ENCODE measurements around the gene BBS2. TPM values are rescaled to one million over a fixed set of nuclear protein-coding genes. Genes with fewer than 3 reads are reported as not detected.

Gene BBS2
- total and polyA plus RNA-seq, 2 of the 4 experiments (the other 2 are of a cell fraction) = 18.6 to 32.3 TPM

DNA sequence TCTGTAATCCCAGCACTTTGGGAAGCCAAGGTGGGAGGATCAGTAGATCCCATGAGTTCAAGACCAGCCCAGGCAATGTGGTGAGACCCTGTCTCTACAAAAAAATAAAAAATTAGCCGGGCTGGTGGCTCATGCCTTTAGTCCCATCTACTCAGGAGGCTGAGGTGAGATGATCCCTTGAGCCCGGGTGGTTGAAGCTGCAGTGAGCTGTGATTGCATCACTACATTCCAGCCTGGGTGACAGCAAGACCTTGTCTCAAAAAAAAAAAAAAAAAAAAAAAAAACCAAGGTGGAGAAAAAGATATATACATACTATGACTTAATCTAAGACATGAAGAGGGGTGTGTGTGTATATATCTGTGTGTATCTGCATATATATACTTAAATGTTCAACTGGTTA, 26.7 kb downstream of the BBS2 start:
- no peak overlapping the region for H4K5ac ChIP-seq (ENCODE audit: low read depth, low read length)
- TF ChIP-seq CEBPB (IDR thresholded peaks at IDR 0.05; ENCODE audit: low read depth, low read length) = peak; percentile 58
- no peak for TF ChIP-seq NFE2L2 (IDR thresholded peaks at IDR 0.05; ENCODE audit: low read depth, low read length)
- CTCF ChIA-PET = no interaction called here
- BruUV-seq (replicated peaks) = no TSS peak
- H2BK20ac ChIP-seq (ENCODE audit: low read depth, low read length) = no peak overlapping the region
- POLR2A ChIA-PET (ENCODE audit: unreplicated experiment) = no interaction called here
- H3K9me1 ChIP-seq (ENCODE audit: insufficient read depth, low read length) = no peaks in the 10 kb centered on the region
- in situ Hi-C loops (cut with MboI; ENCODE audit: low sequenced_read_pairs) (no loop called here), dilution Hi-C loops (cut with HindIII; ENCODE audit: low sequenced_read_pairs, unreplicated experiment) (no loop called here), intact Hi-C loops (cut with micrococcal nuclease) (no loop called here)
- no peak overlapping the region for H3K27ac ChIP-seq (ENCODE audit: insufficient read depth, low read length)
- no peak overlapping the region for H2AK5ac ChIP-seq (ENCODE audit: low read depth, low read length)
- no peak overlapping the region for H3K4me3 ChIP-seq (ENCODE audit: insufficient read depth, low read depth, low read length)
- no peaks in the 10 kb centered on the region for H3K4me1 ChIP-seq (ENCODE audit: control insufficient read depth, insufficient read depth, low read length)
- H4K20me1 ChIP-seq (ENCODE audit: insufficient read depth, low read length) = no peaks in the 10 kb centered on the region
- 0 out of 2 replicates have a peak, but pooled peaks have one; percentile 24 for ATAC-seq (ENCODE audit: low read depth)
- no peak overlapping the region for H2AK9ac ChIP-seq (replicated peaks; ENCODE audit: low read depth, low read length, poor library complexity)
- DNase-seq = peak; percentile 13
- no peak overlapping the region for H2BK15ac ChIP-seq (ENCODE audit: low read depth, low read length)
- no peak overlapping the region for H2AFZ ChIP-seq (replicated peaks; ENCODE audit: low read length, poor library complexity)
- no peak overlapping the region for H2BK5ac ChIP-seq (ENCODE audit: low read depth, low read length, poor library complexity, severe bottlenecking)
- no peak overlapping the region for H3K4ac ChIP-seq (ENCODE audit: low read depth, low read length)
- WGBS, 2 experiments (ENCODE audit: extremely low coverage in 2 of 2, insufficient read length in 1 of 2) = no CpG with 5 or more reads among the region's 2 CpGs
- no peak overlapping the region for H3K4me2 ChIP-seq (ENCODE audit: low read depth, low read length)
- no peak overlapping the region for H3K14ac ChIP-seq (replicated peaks; ENCODE audit: low read depth, low read length)
- H3K18ac ChIP-seq (ENCODE audit: low read depth, low read length) = no peak overlapping the region
- H3K79me1 ChIP-seq (ENCODE audit: low read depth in 1 of 2, low read length in 2 of 2) = no peaks in the 10 kb centered on the region
- no peak overlapping the region for H4K91ac ChIP-seq (ENCODE audit: insufficient read depth, low read depth, low read length)
- peaks cover 5% of the 10 kb centered on the region for H3K36me3 ChIP-seq (ENCODE audit: control insufficient read depth, insufficient read depth, low read length)
- H3K9ac ChIP-seq (ENCODE audit: low read depth, low read length) = no peak overlapping the region
- no peak overlapping the region for H3K23ac ChIP-seq (ENCODE audit: low read depth, low read length)
- no peak overlapping the region for H2BK120ac ChIP-seq (ENCODE audit: low read depth, low read length)
- H3K56ac ChIP-seq (ENCODE audit: extremely low read depth, insufficient read depth, low read length) = no peak overlapping the region
- no peaks in the 10 kb centered on the region for H3K9me3 ChIP-seq (ENCODE audit: control insufficient read depth, insufficient read depth, low read length)
- H3K27me3 ChIP-seq (ENCODE audit: control insufficient read depth, insufficient read depth, low read length) = no peaks in the 10 kb centered on the region
- no peak overlapping the region for H4K8ac ChIP-seq (ENCODE audit: low read depth in 2 of 2, low read length in 2 of 2)
